Measurements from ENCODE around the gene CX3CL1.

Gene CX3CL1

GRCh38 chr16:57361404-57361803, 10.9 kb upstream of the CX3CL1 start:
- TF ChIP-seq GABPA (IDR thresholded peaks at IDR 0.05; ENCODE audit: low read depth) (no peak), SPI1 (IDR thresholded peaks at IDR 0.05; ENCODE audit: borderline replicate concordance, low read depth) (no peak)
- TF ChIP-seq, protein P1, sequence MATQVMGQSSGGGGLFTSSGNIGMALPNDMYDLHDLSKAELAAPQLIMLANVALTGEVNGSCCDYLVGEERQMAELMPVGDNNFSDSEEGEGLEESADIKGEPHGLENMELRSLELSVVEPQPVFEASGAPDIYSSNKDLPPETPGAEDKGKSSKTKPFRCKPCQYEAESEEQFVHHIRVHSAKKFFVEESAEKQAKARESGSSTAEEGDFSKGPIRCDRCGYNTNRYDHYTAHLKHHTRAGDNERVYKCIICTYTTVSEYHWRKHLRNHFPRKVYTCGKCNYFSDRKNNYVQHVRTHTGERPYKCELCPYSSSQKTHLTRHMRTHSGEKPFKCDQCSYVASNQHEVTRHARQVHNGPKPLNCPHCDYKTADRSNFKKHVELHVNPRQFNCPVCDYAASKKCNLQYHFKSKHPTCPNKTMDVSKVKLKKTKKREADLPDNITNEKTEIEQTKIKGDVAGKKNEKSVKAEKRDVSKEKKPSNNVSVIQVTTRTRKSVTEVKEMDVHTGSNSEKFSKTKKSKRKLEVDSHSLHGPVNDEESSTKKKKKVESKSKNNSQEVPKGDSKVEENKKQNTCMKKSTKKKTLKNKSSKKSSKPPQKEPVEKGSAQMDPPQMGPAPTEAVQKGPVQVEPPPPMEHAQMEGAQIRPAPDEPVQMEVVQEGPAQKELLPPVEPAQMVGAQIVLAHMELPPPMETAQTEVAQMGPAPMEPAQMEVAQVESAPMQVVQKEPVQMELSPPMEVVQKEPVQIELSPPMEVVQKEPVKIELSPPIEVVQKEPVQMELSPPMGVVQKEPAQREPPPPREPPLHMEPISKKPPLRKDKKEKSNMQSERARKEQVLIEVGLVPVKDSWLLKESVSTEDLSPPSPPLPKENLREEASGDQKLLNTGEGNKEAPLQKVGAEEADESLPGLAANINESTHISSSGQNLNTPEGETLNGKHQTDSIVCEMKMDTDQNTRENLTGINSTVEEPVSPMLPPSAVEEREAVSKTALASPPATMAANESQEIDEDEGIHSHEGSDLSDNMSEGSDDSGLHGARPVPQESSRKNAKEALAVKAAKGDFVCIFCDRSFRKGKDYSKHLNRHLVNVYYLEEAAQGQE (IDR thresholded peaks at IDR 0.05; ENCODE audit: insufficient replicate concordance, low read depth) = no peak
- Histone ChIP-seq H3K27me3 (ENCODE audit: insufficient read depth, poor library complexity, severe bottlenecking) (peaks cover 3% of the 10 kb centered on the region), H3K4me3 (replicated peaks; ENCODE audit: insufficient read depth, low read length) (no peak overlapping the region)

DNA sequence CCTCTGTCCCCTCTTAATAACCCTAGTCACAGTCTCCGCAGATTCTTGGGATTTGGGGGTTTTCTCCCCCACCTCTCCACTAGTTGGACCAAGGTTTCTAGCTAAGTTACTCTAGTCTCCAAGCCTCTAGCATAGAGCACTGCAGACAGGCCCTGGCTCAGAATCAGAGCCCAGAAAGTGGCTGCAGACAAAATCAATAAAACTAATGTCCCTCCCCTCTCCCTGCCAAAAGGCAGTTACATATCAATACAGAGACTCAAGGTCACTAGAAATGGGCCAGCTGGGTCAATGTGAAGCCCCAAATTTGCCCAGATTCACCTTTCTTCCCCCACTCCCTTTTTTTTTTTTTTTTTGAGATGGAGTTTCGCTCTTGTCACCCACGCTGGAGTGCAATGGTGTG, 8.1 kb upstream of the CX3CL1 start:
- TF ChIP-seq GABPA (IDR thresholded peaks at IDR 0.05; ENCODE audit: low read depth) (no peak), CTCF (IDR thresholded peaks at IDR 0.05; ENCODE audit: insufficient read depth, low read length) (no peak), POLR2AphosphoS5 (IDR thresholded peaks at IDR 0.05; ENCODE audit: low read depth) (no peak), SPI1 (IDR thresholded peaks at IDR 0.05; ENCODE audit: borderline replicate concordance, low read depth) (no peak)
- TF ChIP-seq, protein P1 (IDR thresholded peaks at IDR 0.05; ENCODE audit: insufficient replicate concordance, low read depth) = no peak
- H3K27ac ChIP-seq (replicated peaks) = no peak overlapping the region
- peaks cover 3% of the 10 kb centered on the region for H3K27me3 ChIP-seq (ENCODE audit: insufficient read depth, poor library complexity, severe bottlenecking)
- no peak overlapping the region for H3K4me3 ChIP-seq (replicated peaks; ENCODE audit: insufficient read depth, low read length)
- no peak for DNase-seq (ENCODE audit: low read depth in 1 of 2, low spot score in 1 of 2)

More at GRCh38 chr16:57361404-57361803, 10.9 kb upstream of the CX3CL1 start:
- H3K27ac ChIP-seq (replicated peaks) = no peak overlapping the region
- DNase-seq (ENCODE audit: low read depth in 1 of 2, low spot score in 1 of 2) = no peak

DNA sequence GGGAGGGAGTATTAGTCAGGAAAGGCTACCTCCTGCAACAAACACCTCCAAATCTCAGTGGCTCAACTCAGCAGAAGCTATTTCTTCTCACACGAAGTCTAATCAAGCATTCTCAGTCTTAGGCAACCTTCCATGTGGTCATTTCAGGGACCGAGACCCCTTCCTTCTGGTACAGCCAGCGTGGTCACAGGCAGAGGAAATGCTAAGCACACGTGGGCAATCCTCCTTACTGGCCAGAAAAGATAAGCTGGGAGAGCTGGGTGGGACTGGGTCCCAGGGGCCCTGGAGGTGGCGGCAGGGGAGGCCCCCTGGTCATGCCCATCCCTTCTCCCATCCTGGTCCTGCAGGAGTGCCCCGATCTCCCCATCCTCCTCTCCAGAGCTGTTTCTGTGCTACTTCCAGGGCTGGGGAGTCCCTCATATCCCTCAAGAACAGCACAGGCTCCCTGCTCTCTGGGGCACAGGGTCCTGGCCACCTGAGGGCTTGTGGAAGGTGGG, 5.7 kb upstream of the CX3CL1 start:
- H3K4me3 ChIP-seq (replicated peaks; ENCODE audit: insufficient read depth, low read length) = no peak overlapping the region
- no peak for TF ChIP-seq CTCF (IDR thresholded peaks at IDR 0.05; ENCODE audit: insufficient read depth, low read length)
- TF ChIP-seq, protein P1 (IDR thresholded peaks at IDR 0.05; ENCODE audit: insufficient replicate concordance, low read depth) = no peak
- no peak for TF ChIP-seq SPI1 (IDR thresholded peaks at IDR 0.05; ENCODE audit: borderline replicate concordance, low read depth)
- TF ChIP-seq GABPA (IDR thresholded peaks at IDR 0.05; ENCODE audit: low read depth) = no peak
- no peak for TF ChIP-seq POLR2AphosphoS5 (IDR thresholded peaks at IDR 0.05; ENCODE audit: low read depth)
- H3K27me3 ChIP-seq (ENCODE audit: insufficient read depth, poor library complexity, severe bottlenecking) = peaks cover 3% of the 10 kb centered on the region
- no peak overlapping the region for H3K27ac ChIP-seq (replicated peaks)
- DNase-seq (ENCODE audit: low read depth in 1 of 2, low spot score in 1 of 2) = no peak
